Measurements from ENCODE around the gene ZNF407. TPM values are rescaled to one million over a fixed set of nuclear protein-coding genes. Genes with fewer than 3 reads are reported as not detected.

The ZNF407 gene
- total RNA-seq, 1 experiment from 2014 or later: 15.9 TPM

- DNase-seq (ENCODE audit: low spot score): no peak
- ChIA-PET CTCF (no interaction called here), POLR2A (ENCODE audit: low non-redundant PET) (no interaction called here)
- BruUV-seq (replicated peaks): no TSS peak
- TF ChIP-seq EZH2 (IDR thresholded peaks at IDR 0.05; ENCODE audit: borderline replicate concordance, low read depth, low read length, poor library complexity, severe bottlenecking) (no peak), CTCF (conservative IDR thresholded peaks at IDR 0.05; ENCODE audit: low read depth, low read length) (no peak)
- no peaks in the 10 kb centered on the region for H3K27me3 ChIP-seq (replicated peaks; ENCODE audit: insufficient read depth, low read depth, low read length, poor library complexity)
- intact Hi-C loops (cut with micrococcal nuclease; ENCODE audit: unreplicated experiment): no loop called here
- H3K9me3 ChIP-seq (ENCODE audit: low read depth, low read length, poor library complexity, severe bottlenecking): no peaks in the 10 kb centered on the region
- H3K27ac ChIP-seq (ENCODE audit: low read depth, low read length, poor library complexity, severe bottlenecking): no peak overlapping the region
- no peaks in the 10 kb centered on the region for H3K4me1 ChIP-seq (ENCODE audit: insufficient read depth, low read length, poor library complexity, severe bottlenecking)
- no peak overlapping the region for H3K4me3 ChIP-seq (ENCODE audit: low read depth, low read length, poor library complexity, severe bottlenecking)
- no peaks in the 10 kb centered on the region for H3K36me3 ChIP-seq (ENCODE audit: insufficient read depth, low read length, poor library complexity, severe bottlenecking)
These were observed 492.2 kb downstream of the ZNF407 start for GRCh38 chr18:75089748-75090327.

GRCh38 chr18:75090336-75090735 lies 492.7 kb downstream of the ZNF407 start:
- Histone ChIP-seq H3K27me3 (replicated peaks; ENCODE audit: insufficient read depth, low read depth, low read length, poor library complexity) (no peaks in the 10 kb centered on the region), H3K4me3 (ENCODE audit: low read depth, low read length, poor library complexity, severe bottlenecking) (no peak overlapping the region), H3K4me1 (ENCODE audit: insufficient read depth, low read length, poor library complexity, severe bottlenecking) (no peaks in the 10 kb centered on the region), H3K9me3 (ENCODE audit: low read depth, low read length, poor library complexity, severe bottlenecking) (no peaks in the 10 kb centered on the region), H3K27ac (ENCODE audit: low read depth, low read length, poor library complexity, severe bottlenecking) (no peak overlapping the region), H3K36me3 (ENCODE audit: insufficient read depth, low read length, poor library complexity, severe bottlenecking) (no peaks in the 10 kb centered on the region)
- CTCF ChIA-PET: no interaction called here
- no TSS peak for BruUV-seq (replicated peaks)
- DNase-seq (ENCODE audit: low spot score): no peak
- intact Hi-C loops (cut with micrococcal nuclease; ENCODE audit: unreplicated experiment): no loop called here
- TF ChIP-seq EZH2 (IDR thresholded peaks at IDR 0.05; ENCODE audit: borderline replicate concordance, low read depth, low read length, poor library complexity, severe bottlenecking): no peak
- no peak for TF ChIP-seq CTCF (conservative IDR thresholded peaks at IDR 0.05; ENCODE audit: low read depth, low read length)
- POLR2A ChIA-PET (ENCODE audit: low non-redundant PET): no interaction called here

GRCh38 chr18:75097491-75098225 lies 500.0 kb downstream of the ZNF407 start:
- Histone ChIP-seq H3K4me3 (ENCODE audit: low read depth, low read length, poor library complexity, severe bottlenecking) (no peak overlapping the region), H3K4me1 (ENCODE audit: insufficient read depth, low read length, poor library complexity, severe bottlenecking) (no peaks in the 10 kb centered on the region), H3K36me3 (ENCODE audit: insufficient read depth, low read length, poor library complexity, severe bottlenecking) (no peaks in the 10 kb centered on the region), H3K9me3 (ENCODE audit: low read depth, low read length, poor library complexity, severe bottlenecking) (no peaks in the 10 kb centered on the region), H3K27ac (ENCODE audit: low read depth, low read length, poor library complexity, severe bottlenecking) (no peak overlapping the region), H3K27me3 (replicated peaks; ENCODE audit: insufficient read depth, low read depth, low read length, poor library complexity) (no peaks in the 10 kb centered on the region)
- BruUV-seq (replicated peaks): no TSS peak
- intact Hi-C loops (cut with micrococcal nuclease; ENCODE audit: unreplicated experiment): no loop called here
- CTCF ChIA-PET: no interaction called here
- POLR2A ChIA-PET (ENCODE audit: low non-redundant PET): no interaction called here
- TF ChIP-seq EZH2 (IDR thresholded peaks at IDR 0.05; ENCODE audit: borderline replicate concordance, low read depth, low read length, poor library complexity, severe bottlenecking): no peak
- no peak for TF ChIP-seq CTCF (conservative IDR thresholded peaks at IDR 0.05; ENCODE audit: low read depth, low read length)
- no peak for DNase-seq (ENCODE audit: low spot score)

Data from A673 (cell line).